GM12878 (cell line): ENCODE results near the gene SLC6A7. TPM values are rescaled to one million over a fixed set of nuclear protein-coding genes. Genes with fewer than 3 reads are reported as not detected.

Experiments used
- ATAC-seq: fragments of 200-7000 bp; cut with Tn5 transposase; 3 replicates; pipeline ENCODE4 v1.9.1; 2020; ENCODE audit warnings: mild to moderate bottlenecking, moderate library complexity
- BruUV-seq: library from RNA; stranded (reverse); fragments of 400-500 nt; replicated peaks from 2 replicates; lab custom pipeline; 2021; lab: Mats Ljungman, UMichigan
- CTCF ChIA-PET: fragments of 300-600 bp; sonication (Branson Sonifier 250); formaldehyde crosslinking; extraction: SDS; loops from one replicate; lab custom pipeline; 2021; ENCODE audit warnings: inconsistent platforms; lab: Yijun Ruan, JAX
- POLR2A ChIA-PET: fragments of 350-600 bp; formaldehyde crosslinking; extraction: SDS; loops from one replicate; lab custom pipeline; 2021; ENCODE audit warnings: inconsistent platforms; lab: Charles Lee
- RAD21 ChIA-PET: fragments of 300-600 bp; sonication (Branson Sonifier 250); formaldehyde crosslinking; loops from one replicate; lab custom pipeline; 2023; ENCODE audit warnings: antibody characterized with exemption; ENCODE audit not compliant: unreplicated experiment; lab: Charles Lee
- SMC1A ChIA-PET: fragments of 300-600 bp; sonication (Branson Sonifier 250); formaldehyde crosslinking; loops from one replicate; lab custom pipeline; 2023; ENCODE audit not compliant: unreplicated experiment, uncharacterized antibody; lab: Charles Lee
- DNase-seq: peaks from one replicate; pipeline ENCODE4 v3.0.0-alpha.2; 2011; ENCODE audit warnings: low read depth, low spot score
- FAIRE-seq: peaks from 3 replicates; lab custom pipeline; 2011; peaks lifted over from hg19 to GRCh38; lab: Jason Lieb, UNC
- H2AFZ ChIP-seq: 2 replicates; pipeline ENCODE4 v1.6.0; 2011; ENCODE audit warnings: low read depth, low read length, control low read depth; ENCODE audit not compliant: control insufficient read depth
- H3K27ac ChIP-seq: 2 replicates; pipeline ENCODE4 v1.5.1; 2011; ENCODE audit warnings: control low read depth; ENCODE audit not compliant: control insufficient read depth, insufficient read depth
- H3K27me3 ChIP-seq, 2 experiments: replicated peaks in 1 of 2; 2 replicates each; pipeline versions ENCODE4 v1.6.0 to v1.6.1; 2011; ENCODE audit warnings: low read length in 1 of 2; ENCODE audit not compliant: control insufficient read depth in 2 of 2, insufficient read depth in 2 of 2
- H3K36me3 ChIP-seq, 2 experiments: 2 replicates each; pipeline ENCODE4 v1.5.1; 2011; ENCODE audit warnings: low read length in 1 of 2; ENCODE audit not compliant: control insufficient read depth in 2 of 2, insufficient read depth in 2 of 2
- H3K4me1 ChIP-seq: 2 replicates; pipeline ENCODE4 v1.6.1; 2011; ENCODE audit warnings: mild to moderate bottlenecking, low read length, moderate library complexity, mixed read lengths; ENCODE audit not compliant: control insufficient read depth, insufficient read depth
- H3K4me2 ChIP-seq: 2 replicates; pipeline ENCODE4 v1.6.0; 2011; ENCODE audit warnings: control low read depth; ENCODE audit not compliant: control insufficient read depth, insufficient read depth
- H3K4me3 ChIP-seq: fragments of 200-600 bp; sonication (generic); 2 replicates; pipeline ENCODE4 v1.5.1; 2016
- H3K79me2 ChIP-seq: 2 replicates; pipeline ENCODE4 v1.6.0; 2011; ENCODE audit warnings: low read length; ENCODE audit not compliant: control insufficient read depth, insufficient read depth
- H3K9ac ChIP-seq: 2 replicates; pipeline ENCODE4 v1.8.0; 2011; ENCODE audit warnings: low read length, control low read depth, mixed read lengths; ENCODE audit not compliant: control insufficient read depth, insufficient read depth
- H3K9me3 ChIP-seq: replicated peaks from 3 replicates; pipeline ENCODE4 v1.5.1; 2011; ENCODE audit warnings: mild to moderate bottlenecking, low read length; ENCODE audit not compliant: control insufficient read depth, insufficient read depth
- H4K20me1 ChIP-seq: 2 replicates; pipeline ENCODE4 v1.6.0; 2011; ENCODE audit not compliant: control insufficient read depth, insufficient read depth
- EED ChIP-seq: sonication (generic); IDR thresholded peaks from 2 replicates; pipeline ENCODE4 v1.6.1; 2016; ENCODE audit warnings: antibody characterized with exemption, low read depth
- RELA ChIP-seq: fragments of 450-650 bp; IDR thresholded peaks from 2 replicates; pipeline ENCODE4 v1.8.0; 2014; ENCODE audit warnings: borderline replicate concordance; ENCODE audit not compliant: partially characterized antibody
- REST ChIP-seq: IDR thresholded peaks from 2 replicates; pipeline ENCODE4 v1.6.1; 2012; ENCODE audit warnings: mild to moderate bottlenecking, low read depth, low read length
- RUNX3 ChIP-seq: IDR thresholded peaks from 2 replicates; pipeline ENCODE4 v1.6.1; 2012; ENCODE audit warnings: low read length, inconsistent platforms
- WGBS: methylation state at CpG from one replicate; pipeline ENCODE4 v1.1.6; 2016; ENCODE audit warnings: low lambda C conversion rate; ENCODE audit not compliant: insufficient replicate concordance, insufficient coverage; ENCODE audit errors: missing lambda C conversion rate; 5-methylcytosine and 5-hydroxymethylcytosine counted together
- in situ Hi-C: fragments of 300-500 bp; cut with MboI; formaldehyde crosslinking; loops from 9 replicates; pipeline ENCODE4 v1.14.3; 2018; ENCODE audit warnings: mixed read lengths
- intact Hi-C: fragments of 100-400 bp; cut with micrococcal nuclease; formaldehyde crosslinking; loops from one replicate; pipeline ENCODE4 v1.14.2; 2022; ENCODE audit not compliant: unreplicated experiment
- polyA plus RNA-seq, 11 experiments: library from polyadenylated mRNA; depleted of rRNA in 4 of 11; unstranded in 6 of 11; stranded (reverse) in 5 of 11; fragments of >200 nt; fragmentation: Nextera tagmentation in 4 of 11; fragmentation: Illumina TruSeq in 1 of 11; extraction: Ambion mirVana in 4 of 11; extraction: Trizol in 1 of 11; gene quantifications; 1 replicate in 1 of 11; 2 replicates in 10 of 11; pipeline versions ENCODE4 v1.2.1 to v1.2.3, GENCODE V29; 2011 to 2016; ENCODE audit warnings: inconsistent platforms in 2 of 11, missing spikeins in 2 of 11, low read depth in 1 of 11
- total RNA-seq, 4 experiments: library from RNA; depleted of rRNA in 3 of 4; stranded (reverse); fragments of >200 nt in 3 of 4; fragmentation: Illumina TruSeq in 1 of 4; extraction: Trizol in 1 of 4; gene quantifications; 2 replicates each; pipeline versions ENCODE4 v1.2.1 to v1.2.3, GENCODE V29; 2013 to 2021
- TF ChIP-seq, protein P1 (sequence below): fragments of 150-350 bp; IDR thresholded peaks from 2 replicates; pipeline ENCODE4 v1.6.1; 2016; ENCODE audit warnings: low read depth, low read length
- TF ChIP-seq, protein P2 (sequence below): IDR thresholded peaks from 2 replicates; pipeline ENCODE4 v1.6.1; 2012; ENCODE audit warnings: low read length, inconsistent platforms

Gene SLC6A7
- total and polyA plus RNA-seq, 10 of the 15 experiments (the other 5 are each of a cell fraction or from before 2014, with no cell fraction given): 0.01 to 0.15 (median 0.06) TPM; not detected in 7

GRCh38 chr5:150177721-150178120, 12.1 kb upstream of the SLC6A7 start:
- in situ Hi-C loops (no loop called here), intact Hi-C loops (no loop called here)
- TF ChIP-seq, protein P1, sequence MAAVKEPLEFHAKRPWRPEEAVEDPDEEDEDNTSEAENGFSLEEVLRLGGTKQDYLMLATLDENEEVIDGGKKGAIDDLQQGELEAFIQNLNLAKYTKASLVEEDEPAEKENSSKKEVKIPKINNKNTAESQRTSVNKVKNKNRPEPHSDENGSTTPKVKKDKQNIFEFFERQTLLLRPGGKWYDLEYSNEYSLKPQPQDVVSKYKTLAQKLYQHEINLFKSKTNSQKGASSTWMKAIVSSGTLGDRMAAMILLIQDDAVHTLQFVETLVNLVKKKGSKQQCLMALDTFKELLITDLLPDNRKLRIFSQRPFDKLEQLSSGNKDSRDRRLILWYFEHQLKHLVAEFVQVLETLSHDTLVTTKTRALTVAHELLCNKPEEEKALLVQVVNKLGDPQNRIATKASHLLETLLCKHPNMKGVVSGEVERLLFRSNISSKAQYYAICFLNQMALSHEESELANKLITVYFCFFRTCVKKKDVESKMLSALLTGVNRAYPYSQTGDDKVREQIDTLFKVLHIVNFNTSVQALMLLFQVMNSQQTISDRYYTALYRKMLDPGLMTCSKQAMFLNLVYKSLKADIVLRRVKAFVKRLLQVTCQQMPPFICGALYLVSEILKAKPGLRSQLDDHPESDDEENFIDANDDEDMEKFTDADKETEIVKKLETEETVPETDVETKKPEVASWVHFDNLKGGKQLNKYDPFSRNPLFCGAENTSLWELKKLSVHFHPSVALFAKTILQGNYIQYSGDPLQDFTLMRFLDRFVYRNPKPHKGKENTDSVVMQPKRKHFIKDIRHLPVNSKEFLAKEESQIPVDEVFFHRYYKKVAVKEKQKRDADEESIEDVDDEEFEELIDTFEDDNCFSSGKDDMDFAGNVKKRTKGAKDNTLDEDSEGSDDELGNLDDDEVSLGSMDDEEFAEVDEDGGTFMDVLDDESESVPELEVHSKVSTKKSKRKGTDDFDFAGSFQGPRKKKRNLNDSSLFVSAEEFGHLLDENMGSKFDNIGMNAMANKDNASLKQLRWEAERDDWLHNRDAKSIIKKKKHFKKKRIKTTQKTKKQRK: no peak
- TF ChIP-seq RUNX3: no peak
- no peak for TF ChIP-seq RELA
- no peak for TF ChIP-seq REST
- TF ChIP-seq, protein P2, sequence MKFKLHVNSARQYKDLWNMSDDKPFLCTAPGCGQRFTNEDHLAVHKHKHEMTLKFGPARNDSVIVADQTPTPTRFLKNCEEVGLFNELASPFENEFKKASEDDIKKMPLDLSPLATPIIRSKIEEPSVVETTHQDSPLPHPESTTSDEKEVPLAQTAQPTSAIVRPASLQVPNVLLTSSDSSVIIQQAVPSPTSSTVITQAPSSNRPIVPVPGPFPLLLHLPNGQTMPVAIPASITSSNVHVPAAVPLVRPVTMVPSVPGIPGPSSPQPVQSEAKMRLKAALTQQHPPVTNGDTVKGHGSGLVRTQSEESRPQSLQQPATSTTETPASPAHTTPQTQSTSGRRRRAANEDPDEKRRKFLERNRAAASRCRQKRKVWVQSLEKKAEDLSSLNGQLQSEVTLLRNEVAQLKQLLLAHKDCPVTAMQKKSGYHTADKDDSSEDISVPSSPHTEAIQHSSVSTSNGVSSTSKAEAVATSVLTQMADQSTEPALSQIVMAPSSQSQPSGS: no peak
- no peak for TF ChIP-seq EED
- Histone ChIP-seq H3K9ac (no peak overlapping the region), H3K4me3 (no peak overlapping the region), H2AFZ (no peak overlapping the region), H3K4me1 (no peaks in the 10 kb centered on the region), H3K27me3 (no peaks in the 10 kb centered on the region; a peak in 2 of 4 replicates), H3K36me3 (no peaks in the 10 kb centered on the region), H3K79me2 (no peaks in the 10 kb centered on the region), H3K27ac (no peak overlapping the region), H4K20me1 (no peaks in the 10 kb centered on the region), H3K4me2 (no peak overlapping the region), H3K9me3 (no peaks in the 10 kb centered on the region)
- SMC1A ChIA-PET: no interaction called here
- CTCF ChIA-PET: interaction anchor here (0.8 to 9.3 kb wide), 4 partner anchors 16 to 47 kb away, joined by 3 to 68 read pairs (median 4); no protein-coding TSS in a partner anchor
- no TSS peak for BruUV-seq
- FAIRE-seq (no peak), ATAC-seq (no peak), DNase-seq (no peak)
- RAD21 ChIA-PET: interaction anchor here (1.1 to 1.4 kb wide), 3 partner anchors 13 to 19 kb away, joined by 3 to 4 read pairs (median 3); no protein-coding TSS in a partner anchor
- POLR2A ChIA-PET: no interaction called here
- WGBS: 43% methylated on average over 4 of the region's 4 CpGs
